Endothelial cell of umbilical vein (primary cell): ENCODE measurements around the gene CCNB3. TPM values are rescaled to one million over a fixed set of nuclear protein-coding genes. Genes with fewer than 3 reads are reported as not detected.
A peak's percentile ranks its signal among the peaks of the same experiment; 100 is the strongest.
"Not testable (repeated sequence)": the region's sequence is repeated elsewhere in the genome, so short reads cannot be mapped to it uniquely, and the experiment has no call there.

Source experiments
- BruUV-seq: library from RNA; stranded (reverse); fragments of 400-500 nt; replicated peaks from 2 replicates; lab custom pipeline; 2021; lab: Mats Ljungman, UMichigan
- CTCF ChIA-PET: fragments of 300-600, 350-600 bp; sonication (Branson Sonifier 250); formaldehyde crosslinking; loops from one replicate; lab custom pipeline; 2021; ENCODE audit warnings: antibody characterized with exemption, inconsistent platforms; lab: Charles Lee
- POLR2A ChIA-PET: fragments of 300-600, 350-600 bp; sonication (Branson Sonifier 250); formaldehyde crosslinking; loops from one replicate; lab custom pipeline; 2021; ENCODE audit warnings: antibody characterized with exemption, inconsistent platforms; lab: Charles Lee
- DNase-seq: peaks from one replicate; pipeline ENCODE4 v3.0.0-alpha.2; 2011; ENCODE audit warnings: low read depth, low spot score
- FAIRE-seq: peaks from 2 replicates; lab custom pipeline; 2011; peaks lifted over from hg19 to GRCh38; lab: Jason Lieb, UNC
- H2AFZ ChIP-seq: 2 replicates; pipeline ENCODE4 v1.6.0; 2012; ENCODE audit warnings: low read depth, low read length, control low read depth, inconsistent platforms
- H3K27ac ChIP-seq: 2 replicates; pipeline ENCODE4 v1.5.1; 2011; ENCODE audit warnings: low read depth, mild to moderate bottlenecking, control low read depth, low read length, moderate library complexity; ENCODE audit not compliant: insufficient read depth
- H3K27me3 ChIP-seq, 2 experiments: 2 replicates each; pipeline versions ENCODE4 v1.6.0 to v1.6.1; 2011; ENCODE audit warnings: low read length in 2 of 2, mixed read lengths in 1 of 2; ENCODE audit not compliant: control insufficient read depth in 2 of 2, insufficient read depth in 2 of 2
- H3K36me3 ChIP-seq, 2 experiments: 2 replicates in 1 of 2; 3 replicates in 1 of 2; pipeline ENCODE4 v1.5.1; 2011; ENCODE audit warnings: low read length in 2 of 2, mild to moderate bottlenecking in 1 of 2, moderate library complexity in 1 of 2; ENCODE audit not compliant: control insufficient read depth in 2 of 2, insufficient read depth in 2 of 2; ENCODE audit errors: extremely low read depth in 1 of 2
- H3K4me1 ChIP-seq: 3 replicates; pipeline ENCODE4 v1.5.1; 2011; ENCODE audit warnings: mild to moderate bottlenecking, low read length; ENCODE audit not compliant: control insufficient read depth, insufficient read depth; ENCODE audit errors: extremely low read depth
- H3K4me2 ChIP-seq: 2 replicates; pipeline ENCODE4 v1.6.1; 2011; ENCODE audit warnings: low read length, control low read depth, mixed read lengths; ENCODE audit not compliant: insufficient read depth
- H3K4me3 ChIP-seq, 3 experiments: fragments of 200-600 bp in 1 of 3; sonication (generic), shearing (Covaris generic) in 1 of 3; replicated peaks in 1 of 3; 2 replicates each; pipeline ENCODE4 v1.5.1; 2011 to 2016; ENCODE audit warnings: control low read depth in 3 of 3, low read length in 3 of 3, mild to moderate bottlenecking in 2 of 3, inconsistent platforms in 1 of 3, low read depth in 1 of 3, moderate library complexity in 1 of 3; ENCODE audit not compliant: insufficient read depth in 1 of 3
- H3K79me2 ChIP-seq: 2 replicates; pipeline ENCODE4 v1.6.0; 2012; ENCODE audit warnings: low read length, inconsistent platforms; ENCODE audit not compliant: control insufficient read depth, insufficient read depth
- H3K9ac ChIP-seq: replicated peaks from 2 replicates; pipeline ENCODE3; 2011; ENCODE audit warnings: low read length, control low read depth; ENCODE audit not compliant: insufficient read depth; ENCODE audit errors: extremely low read depth
- H3K9me1 ChIP-seq: replicated peaks from 3 replicates; pipeline ENCODE4 v1.6.0; 2011; ENCODE audit warnings: mild to moderate bottlenecking, low read length; ENCODE audit not compliant: control insufficient read depth, insufficient read depth; ENCODE audit errors: extremely low read depth
- H3K9me3 ChIP-seq: replicated peaks from 2 replicates; pipeline ENCODE4 v1.5.1; 2012; ENCODE audit warnings: low read length, inconsistent platforms; ENCODE audit not compliant: control insufficient read depth, insufficient read depth
- H4K20me1 ChIP-seq: replicated peaks from 2 replicates; pipeline ENCODE3; 2011; ENCODE audit warnings: mild to moderate bottlenecking, low read length; ENCODE audit not compliant: control insufficient read depth, insufficient read depth; ENCODE audit errors: extremely low read depth
- EZH2 ChIP-seq: IDR thresholded peaks from 2 replicates; pipeline ENCODE4 v1.6.1; 2012; ENCODE audit warnings: borderline replicate concordance, low read depth, mild to moderate bottlenecking, moderate library complexity, low read length, inconsistent platforms; ENCODE audit not compliant: severe bottlenecking
- GATA2 ChIP-seq: IDR thresholded peaks from 2 replicates; pipeline ENCODE4 v1.7.0; 2011; ENCODE audit warnings: low read depth, mild to moderate bottlenecking, moderate library complexity, mixed read lengths, low read length; ENCODE audit not compliant: insufficient read length, insufficient read depth
- JUN ChIP-seq: IDR thresholded peaks from 2 replicates; pipeline ENCODE4 v1.6.1; 2011; ENCODE audit warnings: borderline replicate concordance, low read depth; ENCODE audit not compliant: insufficient read length, insufficient read depth
- MYC ChIP-seq: IDR thresholded peaks from one replicate; pipeline ENCODE4 v1.6.1; 2011; ENCODE audit warnings: mild to moderate bottlenecking, low read depth, low read length
- POLR2AphosphoS5 ChIP-seq: IDR thresholded peaks from 2 replicates; pipeline ENCODE4 v1.6.1; 2012; ENCODE audit warnings: low read depth, mild to moderate bottlenecking, control low read depth, low read length, moderate library complexity; ENCODE audit not compliant: insufficient read depth
- dilution Hi-C: fragments of 300-500 bp; cut with MboI; formaldehyde crosslinking; loops from one replicate; pipeline ENCODE4 v1.15.0; 2019; ENCODE audit warnings: low sequenced_read_pairs; ENCODE audit not compliant: extremely low pct_ligation_motif_present
- intact Hi-C: fragments of 100-400 bp; cut with micrococcal nuclease; formaldehyde crosslinking; loops from one replicate; pipeline ENCODE4 v1.10.0; 2022
- polyA plus RNA-seq, 4 experiments: library from polyadenylated mRNA; depleted of rRNA in 3 of 4; stranded (reverse) in 3 of 4; unstranded in 1 of 4; fragments of >200 nt; gene quantifications; 2 replicates each; pipeline versions ENCODE4 v1.2.1 to v1.2.3, GENCODE V29; 2011 to 2012; ENCODE audit warnings: missing spikeins in 1 of 4
- total RNA-seq: library from RNA; stranded (reverse); gene quantifications from 2 replicates; pipeline ENCODE4 v1.2.3, GENCODE V29; 2021
- TF ChIP-seq, protein P1 (sequence below): IDR thresholded peaks from 2 replicates; pipeline ENCODE4 v1.6.1; 2011; ENCODE audit not compliant: insufficient read depth, insufficient read length
- TF ChIP-seq, protein P2 (sequence below), 2 donors: IDR thresholded peaks; 1 replicate in 1 of 2; 2 replicates in 1 of 2; pipeline ENCODE4 v1.5.1; 2011; ENCODE audit warnings: low read length in 2 of 2, mild to moderate bottlenecking in 2 of 2, moderate library complexity in 2 of 2, control low read depth in 1 of 2, inconsistent platforms in 1 of 2, low read depth in 1 of 2; ENCODE audit not compliant: insufficient read depth in 1 of 2; ENCODE audit errors: extremely low read depth in 1 of 2

Gene CCNB3
- total and polyA plus RNA-seq, 2 donors (not counting 3 experiments of a cell fraction or from before 2014, with no cell fraction given), result 0.77 to 1.9 TPM

DNA sequence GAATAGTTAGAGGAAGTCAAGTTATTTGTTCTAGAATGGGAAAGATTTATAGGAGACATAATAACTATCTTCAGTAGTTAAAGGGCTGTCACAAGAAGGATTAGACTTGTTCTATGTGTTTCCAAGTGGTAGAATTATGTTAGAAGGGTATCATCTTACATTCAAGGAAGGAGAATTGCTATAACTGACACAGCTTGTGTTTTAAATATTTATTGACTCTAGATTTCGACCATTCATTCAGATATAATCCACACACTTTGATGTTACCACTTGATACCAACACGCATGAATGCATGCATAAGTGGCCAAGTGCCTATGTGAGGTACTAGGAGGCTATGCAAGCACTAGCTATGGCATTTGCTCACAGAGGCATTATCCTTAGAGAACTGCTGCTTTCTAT is 122.7 kb downstream of the CCNB3 start:
- FAIRE-seq, result no peak
- no peaks in the 10 kb centered on the region for H3K4me1 ChIP-seq
- no peaks in the 10 kb centered on the region for H3K9me1 ChIP-seq
- H3K27me3 ChIP-seq, result no peaks in the 10 kb centered on the region
- no peaks in the 10 kb centered on the region for H3K9me3 ChIP-seq
- H3K4me2 ChIP-seq, result no peak overlapping the region
- no peaks in the 10 kb centered on the region for H3K36me3 ChIP-seq
- TF ChIP-seq, protein P1, sequence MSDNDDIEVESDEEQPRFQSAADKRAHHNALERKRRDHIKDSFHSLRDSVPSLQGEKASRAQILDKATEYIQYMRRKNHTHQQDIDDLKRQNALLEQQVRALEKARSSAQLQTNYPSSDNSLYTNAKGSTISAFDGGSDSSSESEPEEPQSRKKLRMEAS, result no peak
- TF ChIP-seq GATA2 (no peak), POLR2AphosphoS5 (no peak), EZH2 (no peak), MYC (no peak), JUN (no peak)
- TF ChIP-seq, protein P2, sequence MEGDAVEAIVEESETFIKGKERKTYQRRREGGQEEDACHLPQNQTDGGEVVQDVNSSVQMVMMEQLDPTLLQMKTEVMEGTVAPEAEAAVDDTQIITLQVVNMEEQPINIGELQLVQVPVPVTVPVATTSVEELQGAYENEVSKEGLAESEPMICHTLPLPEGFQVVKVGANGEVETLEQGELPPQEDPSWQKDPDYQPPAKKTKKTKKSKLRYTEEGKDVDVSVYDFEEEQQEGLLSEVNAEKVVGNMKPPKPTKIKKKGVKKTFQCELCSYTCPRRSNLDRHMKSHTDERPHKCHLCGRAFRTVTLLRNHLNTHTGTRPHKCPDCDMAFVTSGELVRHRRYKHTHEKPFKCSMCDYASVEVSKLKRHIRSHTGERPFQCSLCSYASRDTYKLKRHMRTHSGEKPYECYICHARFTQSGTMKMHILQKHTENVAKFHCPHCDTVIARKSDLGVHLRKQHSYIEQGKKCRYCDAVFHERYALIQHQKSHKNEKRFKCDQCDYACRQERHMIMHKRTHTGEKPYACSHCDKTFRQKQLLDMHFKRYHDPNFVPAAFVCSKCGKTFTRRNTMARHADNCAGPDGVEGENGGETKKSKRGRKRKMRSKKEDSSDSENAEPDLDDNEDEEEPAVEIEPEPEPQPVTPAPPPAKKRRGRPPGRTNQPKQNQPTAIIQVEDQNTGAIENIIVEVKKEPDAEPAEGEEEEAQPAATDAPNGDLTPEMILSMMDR (IDR thresholded peaks at IDR 0.05; ENCODE audit: extremely low read depth in 1 of 2, insufficient read depth in 1 of 2, low read depth in 1 of 2, low read length in 2 of 2), result no peak
- dilution Hi-C loops, result no loop called here
- no peak overlapping the region for H2AFZ ChIP-seq
- H3K9ac ChIP-seq, result no peak overlapping the region
- ChIA-PET CTCF (no interaction called here), POLR2A (no interaction called here)
- H3K4me3 ChIP-seq, result no peak overlapping the region
- no peak overlapping the region for H3K27ac ChIP-seq
- no peaks in the 10 kb centered on the region for H3K79me2 ChIP-seq
- intact Hi-C loops, result no loop called here
- no peak for DNase-seq
- no TSS peak for BruUV-seq
- no peaks in the 10 kb centered on the region for H4K20me1 ChIP-seq

DNA sequence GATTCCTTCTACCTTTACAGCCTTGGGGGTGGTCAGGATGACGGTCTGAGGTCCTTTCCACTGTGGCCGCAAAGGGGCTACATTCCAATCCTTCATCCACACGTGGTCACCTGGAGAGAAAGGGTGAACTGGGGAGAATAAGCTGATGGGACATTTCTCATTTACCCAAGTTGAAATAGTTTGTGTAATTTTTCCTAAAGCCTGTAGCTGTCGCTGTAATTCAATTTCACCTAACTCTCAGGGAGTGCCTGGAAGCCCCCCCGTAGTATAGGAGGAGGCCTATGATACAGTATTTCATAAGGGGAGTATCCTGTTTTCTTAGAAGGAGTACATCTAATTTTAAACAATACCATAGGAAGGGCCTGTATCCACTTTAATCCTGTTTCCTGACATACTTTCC is 128.1 kb downstream of the CCNB3 start:
- intact Hi-C loops, result loop anchor here (10.0 kb wide), 1 partner anchor 352 kb away; no protein-coding TSS in a partner anchor
- POLR2A ChIA-PET, dilution Hi-C loops, H3K4me1 ChIP-seq, H3K79me2 ChIP-seq, DNase-seq, H3K9me3 ChIP-seq, H3K9ac ChIP-seq, BruUV-seq, H2AFZ ChIP-seq, H3K9me1 ChIP-seq, H3K4me2 ChIP-seq, H3K36me3 ChIP-seq, H3K27me3 ChIP-seq, H3K27ac ChIP-seq, H3K4me3 ChIP-seq, H4K20me1 ChIP-seq: not testable (repeated sequence)
- CTCF ChIA-PET, result interaction anchor here (1.0 kb wide), 1 partner anchor 248 kb away, joined by 5 read pairs; no protein-coding TSS in a partner anchor
- peak; percentile 60 for FAIRE-seq
